H9 (cell line): ENCODE data around the gene RNF26. TPM values are rescaled to one million over a fixed set of nuclear protein-coding genes. Genes with fewer than 3 reads are reported as not detected.
A peak's percentile ranks its signal among the peaks of the same experiment; 100 is the strongest.

Experiments
- DNase-seq: peaks from one replicate; pipeline ENCODE4 v3.0.0-alpha.2; 2017
- H2AFZ ChIP-seq: one replicate; pipeline ENCODE4 v1.6.1; 2013; ENCODE audit warnings: mild to moderate bottlenecking, low read length, control low read depth, moderate library complexity
- H2AK5ac ChIP-seq: 2 replicates; pipeline ENCODE4 v1.6.1; 2013; ENCODE audit warnings: low read length, control low read depth, mixed read lengths; ENCODE audit not compliant: insufficient read length
- H2BK120ac ChIP-seq: one replicate; pipeline ENCODE4 v1.6.1; 2013; ENCODE audit warnings: low read depth, mild to moderate bottlenecking, low read length, control low read depth, inconsistent platforms; ENCODE audit not compliant: poor library complexity, severe bottlenecking
- H2BK12ac ChIP-seq: 2 replicates; pipeline ENCODE4 v1.6.1; 2013; ENCODE audit warnings: low read length, control low read depth, mixed read lengths, low read depth; ENCODE audit not compliant: insufficient read length
- H2BK15ac ChIP-seq: 2 replicates; pipeline ENCODE4 v1.6.1; 2013; ENCODE audit warnings: low read depth, low read length, control low read depth
- H2BK20ac ChIP-seq: one replicate; pipeline ENCODE4 v1.6.1; 2013; ENCODE audit warnings: low read depth, mild to moderate bottlenecking, low read length, control low read depth, inconsistent platforms; ENCODE audit not compliant: poor library complexity, severe bottlenecking
- H2BK5ac ChIP-seq: 2 replicates; pipeline ENCODE4 v1.6.1; 2013; ENCODE audit warnings: low read length, control low read depth, mixed read lengths; ENCODE audit not compliant: insufficient read length
- H3K14ac ChIP-seq: 2 replicates; pipeline ENCODE4 v1.6.1; 2013; ENCODE audit warnings: low read length, control low read depth; ENCODE audit not compliant: insufficient read depth
- H3K18ac ChIP-seq: 2 replicates; pipeline ENCODE4 v1.6.1; 2013; ENCODE audit warnings: low read depth, mild to moderate bottlenecking, mixed read lengths, low read length, control low read depth; ENCODE audit not compliant: insufficient read length
- H3K23ac ChIP-seq: 2 replicates; pipeline ENCODE4 v1.6.1; 2013; ENCODE audit warnings: low read length, control low read depth, mixed read lengths, low read depth; ENCODE audit not compliant: insufficient read length
- H3K23me2 ChIP-seq: 2 replicates; pipeline ENCODE4 v1.6.1; 2013; ENCODE audit warnings: low read depth, mild to moderate bottlenecking, mixed read lengths, low read length, control low read depth; ENCODE audit not compliant: insufficient read length, poor library complexity, severe bottlenecking
- H3K27ac ChIP-seq: 2 replicates; pipeline ENCODE4 v1.5.1; 2013; ENCODE audit warnings: low read length, control low read depth, mixed read lengths, low read depth; ENCODE audit not compliant: insufficient read length
- H3K27me3 ChIP-seq: 2 replicates; pipeline ENCODE4 v1.6.1; 2013; ENCODE audit warnings: low read length, control low read depth, inconsistent platforms; ENCODE audit not compliant: insufficient read depth
- H3K4ac ChIP-seq: 2 replicates; pipeline ENCODE4 v1.6.1; 2013; ENCODE audit warnings: low read depth, mild to moderate bottlenecking, control low read depth, inconsistent platforms, low read length, moderate library complexity
- H3K4me1 ChIP-seq: 2 replicates; pipeline ENCODE4 v1.6.1; 2013; ENCODE audit warnings: low read length, control low read depth, inconsistent platforms; ENCODE audit not compliant: insufficient read depth
- H3K4me2 ChIP-seq: 2 replicates; pipeline ENCODE4 v1.6.1; 2013; ENCODE audit warnings: low read length, control low read depth, mixed read lengths; ENCODE audit not compliant: insufficient read length, insufficient read depth
- H3K56ac ChIP-seq: 2 replicates; pipeline ENCODE4 v1.6.1; 2013; ENCODE audit warnings: low read depth, mild to moderate bottlenecking, mixed read lengths, low read length, control low read depth; ENCODE audit not compliant: insufficient read length
- H3K79me1 ChIP-seq: 2 replicates; pipeline ENCODE4 v1.6.1; 2013; ENCODE audit warnings: low read depth, mild to moderate bottlenecking, moderate library complexity, low read length, control low read depth, inconsistent platforms; ENCODE audit not compliant: insufficient read depth, poor library complexity, severe bottlenecking
- H3K79me2 ChIP-seq: 2 replicates; pipeline ENCODE4 v1.6.1; 2013; ENCODE audit warnings: low read length, control low read depth, inconsistent platforms; ENCODE audit not compliant: insufficient read depth
- H3K9ac ChIP-seq: 2 replicates; pipeline ENCODE4 v1.6.1; 2013; ENCODE audit warnings: low read length, control low read depth, mixed read lengths; ENCODE audit not compliant: insufficient read length; ENCODE audit errors: extremely low read depth
- H3K9me3 ChIP-seq: one replicate; pipeline ENCODE4 v1.6.1; 2013; ENCODE audit warnings: low read depth, low read length, inconsistent platforms; ENCODE audit not compliant: control insufficient read depth
- H3T11ph ChIP-seq: one replicate; pipeline ENCODE4 v1.6.1; 2013; ENCODE audit warnings: mild to moderate bottlenecking, low read length, control low read depth, inconsistent platforms
- H4K20me1 ChIP-seq: one replicate; pipeline ENCODE4 v1.6.1; 2013; ENCODE audit not compliant: control insufficient read depth, insufficient read length, insufficient read depth
- H4K5ac ChIP-seq: 2 replicates; pipeline ENCODE4 v1.6.1; 2013; ENCODE audit warnings: low read depth, mild to moderate bottlenecking, mixed read lengths, low read length, control low read depth; ENCODE audit not compliant: insufficient read length
- H4K8ac ChIP-seq: replicated peaks from 2 replicates; pipeline ENCODE4 v1.6.1; 2013; ENCODE audit warnings: low read length, control low read depth, mixed read lengths, low read depth; ENCODE audit not compliant: insufficient read length
- H4K91ac ChIP-seq: 2 replicates; pipeline ENCODE4 v1.6.1; 2013; ENCODE audit warnings: low read depth, mild to moderate bottlenecking, moderate library complexity, mixed read lengths, low read length, control low read depth; ENCODE audit not compliant: insufficient read length
- H3K27ac Mint-ChIP-seq, 3 experiments: 2 replicates in 2 of 3; 3 replicates in 1 of 3; pipeline ENCODE4 v1.8.0; 2020 to 2021; ENCODE audit warnings: mixed read lengths in 3 of 3, mild to moderate bottlenecking in 1 of 3, moderate library complexity in 1 of 3
- H3K27me3 Mint-ChIP-seq: 2 replicates; pipeline ENCODE4 v1.8.0; 2021; ENCODE audit warnings: low read depth, mild to moderate bottlenecking, moderate library complexity, mixed read lengths
- H3K36me3 Mint-ChIP-seq, 3 experiments: 2 replicates in 2 of 3; 3 replicates in 1 of 3; pipeline ENCODE4 v1.8.0; 2020 to 2021; ENCODE audit warnings: low read depth in 3 of 3, mixed read lengths in 3 of 3; ENCODE audit not compliant: insufficient read depth in 1 of 3
- H3K4me1 Mint-ChIP-seq, 2 experiments: 2 replicates each; pipeline ENCODE4 v1.8.0; 2020; ENCODE audit warnings: mixed read lengths in 2 of 2
- H3K4me3 Mint-ChIP-seq, 2 experiments: 2 replicates in 1 of 2; 3 replicates in 1 of 2; pipeline ENCODE4 v1.8.0; 2020 to 2021; ENCODE audit warnings: mild to moderate bottlenecking in 2 of 2, mixed read lengths in 2 of 2, moderate library complexity in 1 of 2
- H3K9me3 Mint-ChIP-seq, 2 experiments: 2 replicates in 1 of 2; 3 replicates in 1 of 2; pipeline ENCODE4 v1.8.0; 2020; ENCODE audit warnings: mild to moderate bottlenecking in 2 of 2, mixed read lengths in 2 of 2, moderate library complexity in 1 of 2
- WGBS: extraction: QIAGEN DNeasy Blood & Tissue Kit; methylation state at CpG from one replicate; pipeline ENCODE4 v1.1.7; 2013; ENCODE audit warnings: missing lambda C conversion rate, low lambda C conversion rate, mixed read lengths; ENCODE audit not compliant: insufficient read length; ENCODE audit errors: extremely low coverage; 5-methylcytosine and 5-hydroxymethylcytosine counted together
- total RNA-seq: library from RNA; stranded (reverse); gene quantifications from 2 replicates; pipeline ENCODE4 v1.2.1, GENCODE V29; 2021
- TF ChIP-seq, protein P1 (sequence below): fragments of 200-600 bp; sonication (generic); conservative IDR thresholded peaks from 3 replicates; pipeline ENCODE4 v1.8.0; 2021; ENCODE audit warnings: antibody characterized with exemption, mild to moderate bottlenecking

The RNF26 gene
- total RNA-seq, 1 experiment from 2014 or later = 57.6 TPM

DNA sequence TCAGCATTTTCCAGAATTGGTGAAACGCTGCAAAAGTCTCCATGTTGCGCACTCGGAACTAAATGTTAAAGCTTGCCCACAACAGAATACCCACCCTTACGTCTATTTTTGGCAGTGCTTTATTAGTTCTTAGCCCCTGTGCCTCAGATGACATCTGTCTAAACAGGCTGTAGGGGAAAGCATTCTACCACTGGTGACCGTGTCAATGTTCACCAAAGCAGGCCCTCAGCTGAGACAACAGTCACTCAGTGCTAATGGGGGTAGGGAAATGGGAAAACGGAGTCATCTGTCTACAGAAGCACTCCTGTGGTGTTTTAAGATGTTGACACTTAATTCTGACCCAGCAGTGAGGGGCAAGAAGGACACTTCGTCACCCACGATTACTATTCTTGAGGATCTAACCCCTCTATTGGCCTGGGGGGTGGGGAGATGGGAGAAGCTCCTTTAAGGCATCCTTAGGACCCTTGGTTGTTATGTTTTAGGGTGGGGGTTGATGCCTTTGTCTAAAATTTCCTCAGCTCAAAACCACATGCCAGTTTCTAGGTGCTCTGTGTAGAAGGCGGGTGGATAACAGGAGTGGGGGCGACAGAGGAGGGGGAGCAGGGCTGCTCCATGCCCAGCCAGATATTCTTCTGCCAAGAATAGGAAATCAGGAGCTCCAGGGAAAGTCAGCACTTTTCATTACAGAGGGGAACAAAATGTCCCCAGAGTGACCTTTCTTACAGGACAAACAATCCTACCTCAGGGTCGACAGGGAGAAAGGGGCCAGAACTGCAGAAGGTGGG is 27.8 kb downstream of the RNF26 start:
- H2BK120ac ChIP-seq = no peak overlapping the region
- no peak overlapping the region for H3K4ac ChIP-seq
- TF ChIP-seq, protein P1, sequence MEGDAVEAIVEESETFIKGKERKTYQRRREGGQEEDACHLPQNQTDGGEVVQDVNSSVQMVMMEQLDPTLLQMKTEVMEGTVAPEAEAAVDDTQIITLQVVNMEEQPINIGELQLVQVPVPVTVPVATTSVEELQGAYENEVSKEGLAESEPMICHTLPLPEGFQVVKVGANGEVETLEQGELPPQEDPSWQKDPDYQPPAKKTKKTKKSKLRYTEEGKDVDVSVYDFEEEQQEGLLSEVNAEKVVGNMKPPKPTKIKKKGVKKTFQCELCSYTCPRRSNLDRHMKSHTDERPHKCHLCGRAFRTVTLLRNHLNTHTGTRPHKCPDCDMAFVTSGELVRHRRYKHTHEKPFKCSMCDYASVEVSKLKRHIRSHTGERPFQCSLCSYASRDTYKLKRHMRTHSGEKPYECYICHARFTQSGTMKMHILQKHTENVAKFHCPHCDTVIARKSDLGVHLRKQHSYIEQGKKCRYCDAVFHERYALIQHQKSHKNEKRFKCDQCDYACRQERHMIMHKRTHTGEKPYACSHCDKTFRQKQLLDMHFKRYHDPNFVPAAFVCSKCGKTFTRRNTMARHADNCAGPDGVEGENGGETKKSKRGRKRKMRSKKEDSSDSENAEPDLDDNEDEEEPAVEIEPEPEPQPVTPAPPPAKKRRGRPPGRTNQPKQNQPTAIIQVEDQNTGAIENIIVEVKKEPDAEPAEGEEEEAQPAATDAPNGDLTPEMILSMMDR = no peak
- H2BK5ac ChIP-seq = no peak overlapping the region
- no peak overlapping the region for H3K14ac ChIP-seq
- H3K36me3 Mint-ChIP-seq = peaks cover 11 to 32% (median 26%) of the 10 kb centered on the region in 3 experiments
- no peak overlapping the region for H3K4me2 ChIP-seq
- peaks cover 7% of the 10 kb centered on the region; the same call in 1 of the 2 replicates for H3K4me1 ChIP-seq
- H3K4me3 Mint-ChIP-seq = peak overlapping the region in 1 of 2 experiments; percentile 47; a peak in 1 of 5 replicates
- WGBS = no CpG with 5 or more reads among the region's 11 CpGs
- no peak overlapping the region for H4K5ac ChIP-seq
- no peak overlapping the region for H4K91ac ChIP-seq
- H3K23ac ChIP-seq = no peak overlapping the region
- H2AK5ac ChIP-seq = no peak overlapping the region
- no peak overlapping the region for H3T11ph ChIP-seq
- H3K9me3 Mint-ChIP-seq = peaks cover 2 to 5% of the 10 kb centered on the region in 2 experiments; a peak in 2 of 5 replicates
- H2BK20ac ChIP-seq = no peak overlapping the region
- peaks cover 4% of the 10 kb centered on the region for H4K20me1 ChIP-seq
- peaks cover 23% of the 10 kb centered on the region; the same call in 1 of the 2 replicates for H3K27me3 ChIP-seq
- no peak overlapping the region for H4K8ac ChIP-seq
- H3K79me1 ChIP-seq = no peaks in the 10 kb centered on the region
- no peak overlapping the region for H3K18ac ChIP-seq
- H3K27ac Mint-ChIP-seq = no peak overlapping the region
- no peak overlapping the region for H2BK12ac ChIP-seq
- peaks cover 36 to 38% of the 10 kb centered on the region in 2 experiments for H3K4me1 Mint-ChIP-seq
- H3K27ac ChIP-seq = no peak overlapping the region
- no peak overlapping the region for H3K56ac ChIP-seq
- H3K23me2 ChIP-seq = peaks cover 4% of the 10 kb centered on the region
- no peaks in the 10 kb centered on the region for H3K9me3 ChIP-seq
- H2AFZ ChIP-seq = no peak overlapping the region
- DNase-seq = no peak
- H3K9ac ChIP-seq = no peak overlapping the region
- H3K27me3 Mint-ChIP-seq = peaks cover 71% of the 10 kb centered on the region
- H3K79me2 ChIP-seq = no peaks in the 10 kb centered on the region
- H2BK15ac ChIP-seq = no peak overlapping the region
